ENCODE results near the gene NF1.

- no peak for TF ChIP-seq CTCF (IDR thresholded peaks at IDR 0.05; ENCODE audit: low read depth, low read length)
- TF ChIP-seq EZH2phosphoT487 (IDR thresholded peaks at IDR 0.05; ENCODE audit: low read depth), result no peak
Measured at GRCh38 chr17:31172388-31172787, 77.6 kb downstream of the NF1 start.

Measured in OCI-LY3 (cell line).